IPS-NIHi7 (cell line): ENCODE measurements around the gene PHF24.

ENCODE experiments used
- DNase-seq: peaks from one replicate; pipeline ENCODE4 v3.0.0; 2012; ENCODE audit warnings: mixed read lengths; ENCODE audit errors: extremely low spot score

The PHF24 gene

DNA sequence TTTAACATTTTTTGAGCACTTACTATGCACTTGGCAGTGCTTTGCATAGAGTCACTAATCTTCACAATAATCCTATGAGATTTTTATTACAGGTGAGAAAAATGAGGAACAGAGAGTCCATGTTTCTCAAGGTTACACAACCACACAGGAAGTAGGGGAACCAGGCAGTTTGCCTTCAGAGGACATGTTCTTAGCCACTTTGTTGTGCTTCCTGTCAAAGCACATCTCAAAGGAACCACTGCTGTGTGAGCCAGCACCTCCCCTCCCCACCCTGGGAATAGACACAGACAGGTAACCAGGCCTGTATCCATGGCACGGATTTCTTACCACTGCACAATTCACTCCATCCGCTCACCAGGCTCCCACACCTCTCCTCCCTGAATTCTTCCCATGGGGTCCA, 25.1 kb downstream of the PHF24 start:
- DNase-seq = no peak

DNA sequence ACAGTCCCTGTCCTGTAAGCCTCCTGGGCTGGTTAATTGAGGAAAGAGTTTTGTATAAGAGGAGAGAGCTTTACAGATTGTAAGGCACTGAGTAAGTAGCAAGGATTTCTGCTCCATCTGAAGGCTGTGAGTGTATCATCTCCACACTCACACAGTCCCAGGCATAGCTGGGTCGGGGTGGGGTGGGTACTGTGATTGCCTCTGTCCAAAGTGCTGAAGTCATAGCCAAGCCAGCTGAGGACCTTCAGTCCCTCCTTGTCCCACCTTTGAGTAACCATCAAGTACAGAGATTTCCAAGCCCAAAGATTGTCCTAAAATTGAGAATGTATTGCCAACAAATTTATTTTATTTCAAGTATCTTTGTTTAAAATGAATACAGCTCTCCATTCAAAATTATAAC, 26.0 kb downstream of the PHF24 start:
- DNase-seq = peak; percentile 71

DNA sequence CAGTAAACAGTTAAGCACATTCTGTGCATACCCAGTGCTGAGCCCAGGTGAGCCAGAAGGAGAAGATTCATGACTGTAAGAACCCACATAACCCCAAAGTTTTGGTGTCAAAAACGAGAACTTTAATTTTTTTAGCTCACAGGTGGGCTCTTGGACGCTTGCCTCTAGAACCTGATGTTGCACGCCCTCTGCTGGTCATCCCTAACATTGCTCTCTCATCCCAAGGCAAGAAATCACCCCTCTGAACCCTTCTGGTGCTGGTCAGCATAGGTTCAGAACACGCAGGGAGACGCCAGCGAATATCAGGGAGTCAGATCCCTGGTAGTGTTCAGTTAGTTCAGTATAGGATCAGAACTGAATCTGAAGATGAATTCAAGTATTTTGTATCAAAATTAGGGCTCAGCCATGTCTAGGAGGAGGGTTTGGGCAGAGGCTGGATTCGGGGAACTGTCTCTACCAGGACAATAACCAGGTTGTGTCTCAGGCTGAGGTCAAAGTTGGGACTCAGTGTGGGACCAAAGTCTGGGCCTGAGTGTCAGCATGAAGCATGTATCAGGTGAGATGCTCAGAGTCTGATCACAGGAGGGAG, 27.3 kb downstream of the PHF24 start:
- DNase-seq = peak; percentile 56

- DNase-seq = no peak
Measured at GRCh38 chr9:34986540-34987047, 28.5 kb downstream of the PHF24 start.

DNA sequence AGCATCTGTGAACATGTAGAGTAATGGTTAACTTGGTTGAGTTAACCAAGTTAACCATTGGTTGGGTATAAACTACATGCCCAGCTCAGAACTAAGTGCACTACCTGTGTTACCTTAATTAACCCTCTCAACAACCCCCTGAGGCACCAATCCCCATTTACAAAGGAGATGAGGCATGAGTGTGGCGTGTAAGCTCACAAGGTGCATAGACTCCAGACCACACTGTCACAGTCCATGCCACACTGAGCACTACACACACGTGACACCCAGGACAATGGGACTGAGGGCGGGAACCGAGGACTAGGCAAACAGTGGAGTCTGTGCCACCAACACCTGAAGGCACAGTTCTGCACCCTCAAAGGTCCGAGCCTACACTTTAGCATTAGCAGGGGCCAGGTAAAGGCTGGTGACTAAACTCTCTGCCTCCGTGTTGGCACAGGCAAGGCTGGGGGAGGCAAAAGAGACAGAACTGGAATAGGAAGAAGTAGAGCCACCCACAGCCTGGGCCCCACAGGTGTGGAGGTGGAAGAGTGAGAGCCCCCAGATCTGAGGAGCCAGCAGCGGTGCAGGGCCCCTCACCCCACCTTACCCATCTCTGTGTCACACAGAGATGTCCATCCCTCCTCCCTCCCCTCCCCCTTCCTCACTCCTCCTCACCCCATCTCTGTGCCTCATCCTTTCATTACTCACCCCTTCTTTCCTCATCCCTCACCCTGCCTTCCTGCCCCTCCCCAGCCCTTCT, 29.2 kb downstream of the PHF24 start:
- no peak for DNase-seq

DNA sequence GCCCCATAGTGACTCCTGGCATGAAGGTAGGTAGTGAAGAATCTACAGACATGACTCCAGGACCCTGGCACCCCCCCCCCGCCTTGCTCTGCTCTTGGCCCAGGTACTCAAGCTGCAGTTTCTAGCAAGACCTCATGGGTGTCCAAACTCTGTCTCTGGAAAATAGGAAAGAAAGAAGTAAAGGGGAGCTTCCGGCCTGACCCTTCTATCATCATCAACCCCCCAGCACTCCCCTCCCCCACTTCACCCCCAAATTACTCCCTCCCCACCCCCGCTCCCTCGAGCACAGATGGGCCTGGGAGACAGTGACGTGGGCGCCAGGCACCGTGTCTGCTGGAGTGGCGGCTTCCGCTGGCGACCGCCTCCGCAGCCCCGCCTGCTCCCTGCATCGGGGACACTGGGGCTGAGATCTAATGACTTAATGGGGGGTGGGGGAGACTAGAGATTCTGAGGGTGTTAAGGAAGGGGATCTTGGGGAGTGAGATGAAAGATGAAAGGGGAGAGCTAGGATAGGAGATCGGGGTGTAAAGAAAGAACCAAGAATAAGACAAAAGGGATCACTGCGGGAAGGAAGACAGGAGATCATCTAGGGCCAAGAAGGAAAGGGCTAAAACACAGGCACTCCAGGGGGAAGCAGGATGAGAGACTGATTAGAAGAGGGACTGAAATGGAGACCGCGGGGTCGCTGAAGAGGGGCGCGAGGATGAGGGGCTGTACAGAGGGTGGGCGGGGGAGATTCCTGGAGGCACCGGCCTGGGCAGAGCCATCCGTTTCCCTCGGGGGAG, 30.3 kb downstream of the PHF24 start:
- no peak for DNase-seq

DNA sequence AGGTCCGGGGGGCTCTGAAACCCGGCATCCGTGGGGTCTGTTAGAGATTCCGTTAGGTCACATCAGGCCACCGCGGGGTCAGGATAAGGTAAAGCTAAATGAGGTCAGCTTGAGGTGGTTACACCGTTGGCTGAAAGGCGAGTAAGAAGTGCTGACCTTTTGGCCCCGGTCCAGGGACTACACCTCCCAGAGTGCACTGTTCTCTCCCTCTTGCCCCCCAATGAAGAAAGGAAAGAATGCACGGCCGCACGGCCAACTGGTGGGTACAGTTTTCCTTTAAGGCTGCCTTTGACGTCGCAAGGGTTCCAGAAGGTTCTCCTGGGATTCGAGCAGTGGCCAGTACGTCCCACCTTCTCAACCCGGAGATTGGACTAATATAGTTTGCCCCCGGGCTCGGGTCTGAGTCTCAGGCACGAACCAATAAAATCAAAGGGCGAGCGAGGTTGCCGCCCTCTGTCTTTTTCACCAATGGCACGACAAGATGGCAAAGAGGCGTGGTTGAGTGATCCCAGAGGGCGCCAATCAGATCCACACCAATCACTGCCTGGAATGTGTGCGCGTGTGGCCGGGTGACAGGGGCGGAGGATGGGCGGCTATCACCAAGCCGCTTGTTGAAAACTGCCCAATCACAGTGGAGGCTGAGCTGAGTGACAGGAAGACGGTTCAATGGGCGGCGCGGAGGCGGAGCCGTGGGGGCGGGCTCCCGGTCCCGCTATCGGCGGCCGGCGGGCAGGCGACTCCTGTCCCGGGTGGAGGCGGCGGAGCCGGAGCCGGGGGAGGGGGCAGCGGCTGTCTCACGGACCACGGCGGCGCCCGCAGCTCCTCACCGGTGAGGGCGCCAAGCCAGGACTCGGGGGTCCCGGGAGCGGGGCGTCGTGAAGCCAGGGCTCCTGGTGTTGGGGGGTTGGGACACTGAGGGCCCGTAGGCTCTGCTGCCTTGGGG, 31.2 kb downstream of the PHF24 start, which contains the start of gene DNAJB5:
Gene DNAJB5 (plus strand): TSS at position 743 of the 943 bp plus-strand sequence. CDS start 886 bp downstream, outside the sequence.
- peak; percentile 95 for DNase-seq

DNA sequence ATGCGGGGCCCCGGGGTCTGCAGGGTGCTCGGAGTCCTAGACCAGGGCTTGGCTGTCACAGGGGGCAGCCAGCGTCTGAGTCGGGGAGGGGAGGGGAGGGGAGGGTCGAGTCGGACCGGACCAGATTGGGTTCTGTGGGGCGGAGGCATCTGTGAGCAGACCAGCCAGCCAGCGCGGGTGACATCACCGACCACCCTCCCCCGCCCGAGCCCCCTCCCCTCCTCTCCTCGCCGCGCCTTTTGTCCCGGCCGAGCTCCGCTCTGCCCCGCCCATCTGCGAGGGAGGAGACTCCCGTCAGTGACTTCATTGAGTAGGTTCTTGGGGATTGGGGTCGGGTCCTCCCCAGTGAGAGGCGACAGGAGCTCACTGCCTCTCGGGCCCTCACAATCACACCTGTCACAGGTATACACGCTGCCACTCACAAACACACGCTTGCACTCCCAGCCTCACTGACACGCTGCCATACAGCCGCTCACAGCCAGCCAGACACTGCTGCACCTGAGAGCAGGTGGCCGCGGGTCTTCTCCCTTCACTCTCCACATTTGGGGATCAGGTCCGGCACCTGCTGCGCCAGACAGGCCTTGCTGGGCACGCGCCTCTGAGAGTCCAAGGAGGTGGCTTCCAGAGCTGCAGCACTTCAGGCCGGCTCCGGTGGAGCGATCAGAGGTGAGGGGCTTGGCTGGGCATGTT, 32.0 kb downstream of the PHF24 start:
- DNase-seq = peak; percentile 85

DNA sequence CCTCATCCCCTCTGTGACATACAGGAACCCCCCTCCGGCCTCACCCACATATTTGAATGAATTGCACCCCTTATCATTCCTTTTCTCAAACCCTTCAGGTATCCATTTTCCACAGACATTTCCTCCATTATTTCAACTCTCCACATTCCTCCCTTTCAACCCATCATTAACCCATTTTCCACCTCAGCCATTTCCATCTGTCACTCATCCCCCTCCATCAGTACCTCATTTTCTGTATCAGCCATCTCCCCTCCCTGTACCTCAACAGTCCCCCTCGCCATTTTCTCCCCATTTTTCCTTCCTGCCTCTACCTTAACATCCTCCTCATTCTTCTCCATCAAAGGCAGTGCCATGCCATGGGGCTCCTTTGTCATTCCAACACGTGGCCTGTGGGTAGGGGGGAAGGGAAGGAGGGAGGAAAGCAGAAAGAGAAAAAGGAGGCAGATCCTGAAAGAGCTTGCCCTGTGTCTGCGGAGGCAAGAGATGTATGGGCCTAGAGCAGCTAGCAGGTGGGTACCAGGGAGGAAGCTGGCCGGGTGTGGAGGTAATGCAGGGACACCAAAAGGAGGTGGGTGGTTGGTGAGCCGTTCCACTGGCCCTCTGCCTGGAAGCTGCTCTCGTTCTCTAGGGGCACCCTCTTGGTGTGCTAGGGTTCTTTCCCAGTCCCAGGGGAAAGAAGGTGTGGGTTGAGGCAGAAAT, 33.0 kb downstream of the PHF24 start:
- DNase-seq = no peak

GRCh38 chr9:34991607-34992375, 33.7 kb downstream of the PHF24 start:
- peak; percentile 51 for DNase-seq

DNA sequence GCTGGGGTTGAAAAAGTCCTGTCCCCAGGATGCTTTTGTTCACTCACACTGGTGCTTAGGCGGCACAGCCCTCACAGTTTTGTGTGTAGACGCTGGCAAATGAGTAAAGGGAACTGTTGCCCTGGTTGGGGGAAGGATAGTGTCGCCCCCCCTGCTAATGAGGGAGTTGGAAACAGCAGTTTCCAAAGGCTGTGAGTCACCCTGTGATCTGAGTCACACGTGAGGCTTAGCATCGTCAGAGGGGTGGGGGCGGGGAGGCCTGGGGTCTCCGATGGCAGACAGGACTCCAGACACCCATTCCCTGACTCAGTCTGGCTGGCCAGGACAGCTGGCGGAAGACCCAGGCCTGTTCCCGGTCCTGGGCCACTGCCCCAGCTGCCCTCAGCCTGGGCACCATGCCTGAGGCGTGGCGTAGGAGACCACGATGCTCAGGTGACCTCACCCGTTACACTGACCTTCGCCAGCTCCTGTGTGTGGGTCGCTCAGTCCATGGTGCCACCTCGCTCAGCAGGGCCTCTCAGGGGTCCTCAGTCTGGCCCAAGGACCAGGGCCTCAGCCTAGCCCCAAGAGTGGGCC, 34.4 kb downstream of the PHF24 start:
- DNase-seq = peak; percentile 33

DNA sequence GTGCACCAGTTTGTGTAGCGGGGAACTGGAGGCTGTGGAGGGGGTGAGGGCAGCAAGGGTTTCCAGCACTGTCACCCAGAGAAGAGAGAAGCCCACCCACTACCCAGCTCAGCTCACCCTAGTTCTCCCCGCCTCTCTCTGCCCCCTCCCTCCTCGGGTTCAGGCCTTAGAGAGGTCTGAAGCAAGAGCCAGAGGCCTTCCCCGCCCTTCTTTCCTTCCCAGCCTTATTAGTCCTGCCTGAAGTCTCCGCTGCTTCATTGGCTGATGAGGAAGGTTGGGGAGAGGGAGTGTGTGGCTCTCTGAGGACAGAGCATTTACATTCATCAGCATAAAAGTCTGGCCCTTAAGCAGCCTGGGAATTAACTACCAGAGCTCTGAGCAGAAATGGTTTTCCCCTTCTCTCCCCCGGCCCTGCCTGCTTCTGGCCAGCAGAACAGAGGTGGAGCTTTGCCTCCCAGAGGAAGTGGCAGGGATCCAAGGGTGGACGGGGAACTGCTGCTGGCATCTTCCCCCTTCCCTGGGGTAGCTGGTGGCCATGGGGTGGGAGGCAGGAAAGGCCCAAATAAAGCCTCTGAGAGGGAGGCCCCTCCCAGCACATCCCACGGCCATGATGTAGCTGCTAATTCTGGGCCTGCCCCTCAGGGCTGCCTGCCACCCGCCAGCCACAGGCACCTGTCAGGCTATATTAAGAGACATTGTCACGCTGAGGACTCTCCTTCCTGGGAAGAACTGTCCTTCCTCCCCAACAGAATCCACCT, 35.6 kb downstream of the PHF24 start:
- peak; percentile 37 for DNase-seq

DNA sequence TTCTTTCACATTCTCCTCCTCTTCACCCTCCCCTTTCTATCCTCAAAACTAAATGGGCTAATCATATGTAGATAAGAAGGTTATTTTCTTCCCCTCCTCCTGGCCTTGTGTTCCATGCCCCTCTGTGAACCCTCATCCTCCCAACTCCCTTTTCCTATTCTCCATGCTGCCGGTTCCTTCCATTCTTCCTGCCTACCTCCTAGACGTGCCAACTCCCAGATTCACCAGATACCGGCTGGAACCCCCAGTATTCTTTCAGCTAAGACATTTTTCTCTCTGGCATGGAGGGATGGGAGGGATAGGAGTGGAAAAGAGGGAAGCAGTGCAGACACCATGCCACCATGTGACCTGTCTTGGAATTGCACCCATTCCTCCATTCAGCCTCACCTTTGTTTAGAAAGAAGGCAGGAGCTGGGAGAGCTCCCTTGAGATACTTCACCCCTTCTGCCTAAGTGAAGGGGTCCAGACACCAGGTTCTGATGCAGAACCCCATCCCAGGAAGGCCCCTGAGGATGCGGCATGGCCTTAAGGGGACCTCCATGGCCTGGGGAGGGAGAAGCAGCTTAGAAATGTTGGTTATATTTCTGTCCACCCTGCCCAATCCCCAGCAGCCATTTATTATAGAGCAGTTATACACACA, 36.3 kb downstream of the PHF24 start:
- DNase-seq = peak; percentile 69

DNA sequence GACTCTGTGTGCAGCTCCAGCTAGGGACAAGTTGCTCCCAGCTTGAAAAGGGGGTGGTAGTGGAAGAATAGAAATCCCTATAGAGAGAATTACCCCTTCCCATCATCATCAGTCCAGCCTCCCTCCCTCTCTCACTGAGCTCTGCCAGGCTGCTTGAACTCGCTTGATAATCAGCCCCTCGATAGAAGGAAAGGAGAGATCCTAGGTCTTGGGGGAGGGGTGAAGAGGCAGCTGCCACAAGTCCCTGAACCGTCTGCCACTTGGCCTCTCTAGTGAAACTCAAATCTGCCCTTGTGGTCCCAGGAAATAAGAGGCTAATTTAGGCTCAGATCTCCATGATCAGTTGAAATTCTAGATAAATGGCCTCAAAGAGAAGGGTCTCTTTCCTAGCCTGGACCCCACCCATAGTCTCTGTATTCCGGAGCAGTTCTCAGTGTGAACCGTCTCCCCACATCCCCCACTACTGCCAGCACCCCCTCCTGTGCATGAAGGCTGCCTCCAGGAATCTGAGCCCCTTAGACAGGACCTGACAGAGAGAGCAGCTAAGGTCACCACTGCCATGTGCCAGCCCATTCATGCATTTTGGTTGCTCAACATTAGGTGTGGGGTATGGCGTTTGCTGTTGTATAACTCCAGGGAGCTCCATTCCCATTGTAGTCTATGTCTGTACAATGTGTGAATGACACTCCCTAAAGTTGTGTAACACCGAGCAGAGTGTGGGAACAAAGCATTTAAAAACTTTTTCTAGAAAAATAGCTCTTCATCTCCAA, 37.0 kb downstream of the PHF24 start:
- DNase-seq = no peak

DNA sequence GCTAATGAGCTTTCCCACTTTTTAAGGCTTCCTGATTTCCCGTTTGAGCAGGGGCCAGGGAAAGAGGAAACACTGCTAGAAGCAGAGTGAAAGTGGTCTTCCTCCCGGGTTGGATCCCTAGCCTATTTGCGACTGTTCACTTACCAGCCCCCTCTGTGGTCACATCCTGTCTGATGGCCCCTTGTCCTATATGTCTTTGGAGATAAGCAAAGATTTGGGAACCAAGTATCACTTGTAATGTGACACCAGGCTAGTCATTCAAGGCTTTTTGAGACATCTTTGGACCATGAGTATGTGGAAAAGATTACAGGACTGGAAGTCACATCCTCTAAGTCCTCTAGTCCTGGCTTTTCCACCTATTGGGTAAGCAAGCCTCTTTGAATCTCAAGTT, 37.6 kb downstream of the PHF24 start:
- no peak for DNase-seq

DNA sequence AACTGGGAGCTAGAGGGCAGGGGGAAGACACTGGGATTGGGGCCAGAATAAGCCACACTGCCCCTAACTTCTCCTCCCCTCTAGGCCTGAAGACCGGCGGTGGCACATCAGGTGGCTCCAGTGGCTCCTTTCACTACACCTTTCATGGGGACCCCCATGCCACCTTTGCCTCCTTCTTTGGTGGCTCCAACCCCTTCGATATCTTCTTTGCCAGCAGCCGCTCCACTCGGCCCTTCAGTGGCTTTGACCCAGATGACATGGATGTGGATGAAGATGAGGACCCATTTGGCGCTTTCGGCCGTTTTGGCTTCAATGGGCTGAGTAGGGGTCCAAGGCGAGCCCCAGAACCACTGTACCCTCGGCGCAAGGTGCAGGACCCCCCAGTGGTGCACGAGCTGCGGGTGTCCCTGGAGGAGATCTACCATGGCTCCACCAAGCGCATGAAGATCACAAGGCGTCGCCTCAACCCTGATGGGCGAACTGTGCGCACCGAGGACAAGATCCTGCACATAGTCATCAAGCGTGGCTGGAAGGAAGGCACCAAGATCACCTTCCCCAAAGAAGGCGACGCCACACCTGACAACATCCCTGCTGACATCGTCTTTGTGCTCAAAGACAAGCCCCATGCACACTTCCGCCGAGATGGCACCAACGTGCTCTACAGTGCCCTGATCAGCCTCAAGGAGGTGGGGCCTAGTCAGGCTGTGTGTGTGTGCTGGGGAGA, 38.3 kb downstream of the PHF24 start:
- no peak for DNase-seq
